Kidney (tissue), 14 donors: ENCODE data around the gene QKI. TPM values are rescaled to one million over a fixed set of nuclear protein-coding genes. Genes with fewer than 3 reads are reported as not detected.

ENCODE experiments used
- DNase-seq, 5 donors: peaks; one replicate each; pipeline ENCODE4 v3.0.0-alpha.2; 2013 to 2020
- FAIRE-seq: peaks from 2 replicates; lab custom pipeline; 2012; peaks lifted over from hg19 to GRCh38; lab: Jason Lieb, UNC
- H3K27ac ChIP-seq, 2 donors: one replicate each; pipeline ENCODE4 v1.7.0; 2013; ENCODE audit warnings: low read depth in 2 of 2, low read length in 2 of 2, inconsistent platforms in 1 of 2
- H3K27me3 ChIP-seq: one replicate; pipeline ENCODE4 v1.7.1; 2013; ENCODE audit warnings: low read length, inconsistent platforms; ENCODE audit not compliant: control insufficient read depth, insufficient read depth
- H3K36me3 ChIP-seq, 3 donors: one replicate each; pipeline versions ENCODE4 v1.7.0 to v1.7.1; 2013; ENCODE audit warnings: low read length in 3 of 3, control low read depth in 1 of 3, inconsistent platforms in 1 of 3; ENCODE audit not compliant: insufficient read depth in 3 of 3, control insufficient read depth in 2 of 3
- H3K4me1 ChIP-seq, 3 donors: one replicate each; pipeline versions ENCODE4 v1.7.0 to v1.7.1; 2013; ENCODE audit warnings: low read length in 3 of 3, inconsistent platforms in 1 of 3, low read depth in 1 of 3; ENCODE audit not compliant: control insufficient read depth in 2 of 3, insufficient read depth in 2 of 3
- H3K4me3 ChIP-seq, 3 donors: one replicate each; pipeline versions ENCODE4 v1.7.0 to v1.8.1; 2013; ENCODE audit warnings: low read length in 3 of 3, control low read depth in 1 of 3, inconsistent platforms in 1 of 3
- H3K9ac ChIP-seq, 3 donors: one replicate each; pipeline versions ENCODE4 v1.7.0 to v1.7.1; 2013; ENCODE audit warnings: low read length in 3 of 3, control low read depth in 1 of 3, inconsistent platforms in 1 of 3
- H3K9me3 ChIP-seq, 3 donors: one replicate each; pipeline versions ENCODE4 v1.7.0 to v1.7.1; 2013; ENCODE audit warnings: low read length in 3 of 3, control low read depth in 1 of 3, inconsistent platforms in 1 of 3; ENCODE audit not compliant: control insufficient read depth in 2 of 3, insufficient read depth in 1 of 3
- CTCF ChIP-seq: IDR thresholded peaks from 3 replicates; pipeline ENCODE4 v1.5.1; 2012; ENCODE audit warnings: mild to moderate bottlenecking, moderate library complexity, borderline replicate concordance; ENCODE audit not compliant: insufficient read depth; ENCODE audit errors: extremely low read depth
- intact Hi-C: fragments of 100-400 bp; cut with DNase I; formaldehyde crosslinking; loops from one replicate; pipeline ENCODE4 v1.11.1; 2022
- polyA plus RNA-seq: library from polyadenylated mRNA; stranded (reverse); fragments of 350-450 nt; fragmentation: Illumina TruSeq; extraction: RNeasy Lipid Tissue Mini Kit (QIAGEN cat#74804); gene quantifications from one replicate; pipeline ENCODE4 v1.2.3, GENCODE V29; 2014; ENCODE audit warnings: low read depth, low replicate concordance; ENCODE audit not compliant: insufficient read depth
- total RNA-seq: library from RNA; stranded (reverse); fragmentation: NEBNext Ultra II Directional; extraction: Animal tissue kit (Norgen Biotek cat#: 25700); gene quantifications from one replicate; pipeline ENCODE4 v1.2.1, GENCODE V29; 2021
- donor health status: control.
- donor health status: control.
- donor health status: control.
- donor health status: control.
- donor health status: control.
- donor health status: DM: yes; HTN: yes; CAD: no.
- donor health status: Normal renal cell carcinoma (clear cell type).

Gene QKI
- total and polyA plus RNA-seq, 2 donors from 2014 or later = 17.6 to 121 TPM

GRCh38 chr6:163559661-163560060 lies 145.1 kb downstream of the QKI start:
- TF ChIP-seq CTCF = no peak
- Histone ChIP-seq H3K4me3 (no peak overlapping the region), H3K27ac (no peak overlapping the region), H3K27me3 (no peaks in the 10 kb centered on the region), H3K36me3 (peaks cover 3 to 8% (median 4%) of the 10 kb centered on the region in 3 donors), H3K9ac (no peak overlapping the region), H3K9me3 (no peaks in the 10 kb centered on the region), H3K4me1 (no peaks in the 10 kb centered on the region)
- DNase-seq (no peak), FAIRE-seq (no peak)
- intact Hi-C loops = no loop called here

GRCh38 chr6:163563318-163563717 lies 148.8 kb downstream of the QKI start:
- intact Hi-C loops = no loop called here
- no peak for DNase-seq
- Histone ChIP-seq H3K27me3 (no peaks in the 10 kb centered on the region), H3K4me3 (no peak overlapping the region), H3K4me1 (no peaks in the 10 kb centered on the region), H3K9me3 (no peaks in the 10 kb centered on the region), H3K27ac (no peak overlapping the region), H3K36me3 (peaks cover 4 to 11% (median 10%) of the 10 kb centered on the region in 3 donors), H3K9ac (no peak overlapping the region)
- TF ChIP-seq CTCF = no peak
- no peak for FAIRE-seq

- no peaks in the 10 kb centered on the region for H3K9me3 ChIP-seq
- FAIRE-seq = no peak
- intact Hi-C loops = no loop called here
- H3K4me3 ChIP-seq = no peak overlapping the region
- H3K27me3 ChIP-seq = no peaks in the 10 kb centered on the region
- no peak overlapping the region for H3K9ac ChIP-seq
- peaks cover 4 to 11% (median 10%) of the 10 kb centered on the region in 3 donors for H3K36me3 ChIP-seq
- no peaks in the 10 kb centered on the region for H3K4me1 ChIP-seq
- no peak for TF ChIP-seq CTCF
- DNase-seq = no peak
- H3K27ac ChIP-seq = no peak overlapping the region
Measured at GRCh38 chr6:163564534-163564933, 150.0 kb downstream of the QKI start.

GRCh38 chr6:163565140-163565539 lies 150.6 kb downstream of the QKI start:
- FAIRE-seq = no peak
- Histone ChIP-seq H3K9me3 (no peaks in the 10 kb centered on the region), H3K27me3 (no peaks in the 10 kb centered on the region), H3K4me1 (no peaks in the 10 kb centered on the region), H3K36me3 (peaks cover 4 to 11% (median 10%) of the 10 kb centered on the region in 3 donors), H3K27ac (no peak overlapping the region), H3K9ac (no peak overlapping the region), H3K4me3 (no peak overlapping the region)
- no peak for DNase-seq
- intact Hi-C loops = no loop called here
- TF ChIP-seq CTCF = no peak
